ENCODE results near the gene EEF2.

The EEF2 gene

DNA sequence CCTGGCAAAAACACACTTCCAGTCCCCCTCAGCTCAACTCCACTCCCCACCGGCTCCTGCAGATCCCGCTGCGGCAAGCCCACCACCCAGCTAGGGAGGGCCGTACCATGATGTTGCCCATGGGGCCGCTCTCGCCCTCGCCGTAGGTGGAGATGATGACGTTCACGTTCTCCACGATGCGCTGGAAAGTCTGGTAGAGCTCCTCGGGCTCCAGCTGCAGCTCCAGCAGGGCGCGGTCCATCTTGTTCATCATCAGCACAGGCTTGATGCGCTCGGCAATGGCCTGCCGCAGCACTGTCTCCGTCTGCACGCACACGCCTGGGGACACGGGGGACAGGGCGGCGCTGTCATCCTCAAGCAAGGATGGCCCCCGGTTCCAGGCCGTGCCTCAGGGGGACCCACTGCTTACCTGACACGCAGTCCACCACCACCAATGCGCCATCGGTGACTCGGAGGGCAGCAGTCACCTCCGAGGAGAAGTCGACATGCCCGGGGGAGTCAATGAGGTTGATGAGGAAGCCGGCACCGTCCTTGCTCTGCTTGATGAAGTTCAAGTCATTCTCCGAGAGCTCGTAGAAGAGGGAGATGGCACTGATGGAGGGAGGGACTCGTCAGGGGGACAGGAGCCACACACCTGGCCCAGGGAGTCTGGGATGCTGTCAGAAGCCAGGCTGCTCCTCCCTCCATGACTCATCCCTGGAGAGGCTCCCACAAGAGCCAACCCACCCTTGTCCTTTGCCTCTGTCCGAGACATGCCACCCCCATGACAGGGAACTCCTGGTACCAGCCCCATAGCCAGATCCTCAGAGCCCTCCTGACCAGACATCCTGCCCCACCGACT lies 2.3 kb downstream of the EEF2 start:
- peak overlapping the region; percentile 97 for H3K27ac ChIP-seq (ENCODE audit: low read depth, low read length)
- H3K27me3 ChIP-seq (ENCODE audit: control insufficient read depth, insufficient read depth, low read length): 0 out of 2 replicates have a peak, but pooled peaks cover 3% of the 10 kb centered on the region
- peak overlapping the region; percentile 98; the same call in 1 of the 2 replicates for H3K9ac ChIP-seq (ENCODE audit: low read depth, low read length)
- peaks cover 23% of the 10 kb centered on the region for H3K4me1 ChIP-seq (ENCODE audit: control insufficient read depth, insufficient read depth, low read length)
- peaks cover 67% of the 10 kb centered on the region for H3K36me3 ChIP-seq (ENCODE audit: control insufficient read depth, insufficient read depth, low read length)
- peak overlapping the region; percentile 96; the same call in 1 of the 2 replicates for H3K4me3 ChIP-seq (ENCODE audit: low read depth, low read length)
- H3K9me3 ChIP-seq (ENCODE audit: control insufficient read depth, insufficient read depth, low read length): no peaks in the 10 kb centered on the region

GRCh38 chr19:3981736-3982681 lies 3.3 kb downstream of the EEF2 start:
- H3K4me1 ChIP-seq (ENCODE audit: control insufficient read depth, insufficient read depth, low read length): peaks cover 19% of the 10 kb centered on the region
- H3K27ac ChIP-seq (ENCODE audit: low read depth, low read length): peak overlapping the region; percentile 97
- H3K9ac ChIP-seq (ENCODE audit: low read depth, low read length): no peak overlapping the region
- 0 out of 2 replicates have a peak, but pooled peaks cover 3% of the 10 kb centered on the region for H3K27me3 ChIP-seq (ENCODE audit: control insufficient read depth, insufficient read depth, low read length)
- no peaks in the 10 kb centered on the region for H3K9me3 ChIP-seq (ENCODE audit: control insufficient read depth, insufficient read depth, low read length)
- H3K36me3 ChIP-seq (ENCODE audit: control insufficient read depth, insufficient read depth, low read length): peaks cover 76% of the 10 kb centered on the region
- H3K4me3 ChIP-seq (ENCODE audit: low read depth, low read length): no peak overlapping the region

DNA sequence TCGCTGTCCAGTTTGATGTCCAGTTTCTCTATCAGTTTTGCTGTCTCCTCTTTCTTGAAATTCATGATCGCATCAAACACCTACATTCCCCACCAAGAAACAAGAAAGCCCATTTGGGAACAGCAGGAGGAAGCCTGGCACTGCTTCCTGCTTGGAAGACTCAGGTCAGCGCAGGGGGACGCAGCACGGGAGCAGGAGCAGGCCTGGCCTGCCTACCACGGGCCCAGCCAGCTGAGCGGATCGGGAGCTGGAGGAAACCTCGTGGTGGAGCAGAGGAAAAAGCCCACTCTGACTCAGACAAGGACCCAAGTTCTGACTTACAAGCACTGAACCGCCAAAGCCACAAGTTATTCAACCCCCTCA lies 3.9 kb downstream of the EEF2 start:
- Histone ChIP-seq H3K9me3 (ENCODE audit: control insufficient read depth, insufficient read depth, low read length) (no peaks in the 10 kb centered on the region), H3K9ac (ENCODE audit: low read depth, low read length) (no peak overlapping the region), H3K27me3 (ENCODE audit: control insufficient read depth, insufficient read depth, low read length) (0 out of 2 replicates have a peak, but pooled peaks cover 3% of the 10 kb centered on the region), H3K4me3 (ENCODE audit: low read depth, low read length) (no peak overlapping the region), H3K4me1 (ENCODE audit: control insufficient read depth, insufficient read depth, low read length) (peaks cover 16% of the 10 kb centered on the region), H3K36me3 (ENCODE audit: control insufficient read depth, insufficient read depth, low read length) (peaks cover 82% of the 10 kb centered on the region), H3K27ac (ENCODE audit: low read depth, low read length) (peak overlapping the region; percentile 41)

- H3K4me1 ChIP-seq (ENCODE audit: control insufficient read depth, insufficient read depth, low read length): peaks cover 9% of the 10 kb centered on the region
- H3K27me3 ChIP-seq (ENCODE audit: control insufficient read depth, insufficient read depth, low read length): 0 out of 2 replicates have a peak, but pooled peaks cover under 1% of the 10 kb centered on the region
- H3K4me3 ChIP-seq (ENCODE audit: low read depth, low read length): no peak overlapping the region
- no peaks in the 10 kb centered on the region for H3K9me3 ChIP-seq (ENCODE audit: control insufficient read depth, insufficient read depth, low read length)
- peak overlapping the region; percentile 11 for H3K27ac ChIP-seq (ENCODE audit: low read depth, low read length)
- H3K9ac ChIP-seq (ENCODE audit: low read depth, low read length): no peak overlapping the region
- H3K36me3 ChIP-seq (ENCODE audit: control insufficient read depth, insufficient read depth, low read length): peaks cover 90% of the 10 kb centered on the region
Observed at GRCh38 chr19:3980353-3981251, 4.7 kb downstream of the EEF2 start.

DNA sequence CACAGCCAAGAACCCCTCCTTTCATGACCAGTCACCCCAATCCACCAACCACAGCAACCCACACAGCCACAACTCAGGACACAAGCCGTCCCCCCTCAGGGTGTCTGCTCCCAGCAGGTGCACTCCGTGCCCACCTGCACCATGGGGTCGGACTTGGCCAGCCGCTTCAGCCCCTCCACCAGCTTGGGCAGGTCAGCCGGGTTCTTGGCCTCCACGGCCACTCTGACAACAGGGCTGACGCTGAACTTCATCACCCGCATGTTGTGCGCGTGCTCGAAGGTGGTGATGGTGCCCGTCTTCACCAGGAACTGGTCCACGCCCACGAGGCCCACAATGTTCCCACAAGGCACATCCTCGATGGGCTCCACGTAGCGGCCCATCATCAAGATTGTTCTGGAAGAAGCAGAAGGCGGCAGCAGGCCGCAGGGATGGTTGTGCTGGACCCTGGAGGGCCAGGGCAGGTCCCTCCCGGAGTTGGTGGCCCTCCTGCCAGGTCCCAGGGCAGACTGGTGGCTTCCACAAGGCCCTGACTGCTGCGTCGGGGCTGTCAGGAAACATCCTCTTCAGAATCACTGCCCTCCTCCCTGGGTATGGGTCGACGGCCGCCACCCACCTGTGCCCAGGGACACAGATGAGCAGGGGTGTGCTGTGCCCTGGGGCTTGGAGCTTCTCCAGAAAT lies 5.5 kb downstream of the EEF2 start:
- Histone ChIP-seq H3K4me1 (ENCODE audit: control insufficient read depth, insufficient read depth, low read length) (peaks cover 7% of the 10 kb centered on the region), H3K9me3 (ENCODE audit: control insufficient read depth, insufficient read depth, low read length) (no peaks in the 10 kb centered on the region), H3K36me3 (ENCODE audit: control insufficient read depth, insufficient read depth, low read length) (peaks cover 97% of the 10 kb centered on the region), H3K4me3 (ENCODE audit: low read depth, low read length) (no peak overlapping the region), H3K9ac (ENCODE audit: low read depth, low read length) (no peak overlapping the region), H3K27me3 (ENCODE audit: control insufficient read depth, insufficient read depth, low read length) (no peaks in the 10 kb centered on the region), H3K27ac (ENCODE audit: low read depth, low read length) (peak overlapping the region; percentile 31)

GRCh38 chr19:3979289-3979673 lies 6.0 kb downstream of the EEF2 start:
- Histone ChIP-seq H3K27ac (ENCODE audit: low read depth, low read length) (peak overlapping the region; percentile 31), H3K9me3 (ENCODE audit: control insufficient read depth, insufficient read depth, low read length) (no peaks in the 10 kb centered on the region), H3K9ac (ENCODE audit: low read depth, low read length) (no peak overlapping the region), H3K4me1 (ENCODE audit: control insufficient read depth, insufficient read depth, low read length) (peaks cover 7% of the 10 kb centered on the region), H3K27me3 (ENCODE audit: control insufficient read depth, insufficient read depth, low read length) (no peaks in the 10 kb centered on the region), H3K36me3 (ENCODE audit: control insufficient read depth, insufficient read depth, low read length) (peaks cover 94% of the 10 kb centered on the region), H3K4me3 (ENCODE audit: low read depth, low read length) (no peak overlapping the region)

- no peaks in the 10 kb centered on the region for H3K9me3 ChIP-seq (ENCODE audit: control insufficient read depth, insufficient read depth, low read length)
- peaks cover 82% of the 10 kb centered on the region for H3K36me3 ChIP-seq (ENCODE audit: control insufficient read depth, insufficient read depth, low read length)
- no peaks in the 10 kb centered on the region for H3K4me1 ChIP-seq (ENCODE audit: control insufficient read depth, insufficient read depth, low read length)
- no peaks in the 10 kb centered on the region for H3K27me3 ChIP-seq (ENCODE audit: control insufficient read depth, insufficient read depth, low read length)
- H3K9ac ChIP-seq (ENCODE audit: low read depth, low read length): no peak overlapping the region
- H3K27ac ChIP-seq (ENCODE audit: low read depth, low read length): peak overlapping the region; percentile 42
- H3K4me3 ChIP-seq (ENCODE audit: low read depth, low read length): no peak overlapping the region
Observed at GRCh38 chr19:3978145-3978544, 7.1 kb downstream of the EEF2 start.

- H3K36me3 ChIP-seq (ENCODE audit: control insufficient read depth, insufficient read depth, low read length): peaks cover 79% of the 10 kb centered on the region
- H3K4me1 ChIP-seq (ENCODE audit: control insufficient read depth, insufficient read depth, low read length): no peaks in the 10 kb centered on the region
- H3K9ac ChIP-seq (ENCODE audit: low read depth, low read length): no peak overlapping the region
Observed at GRCh38 chr19:3977242-3978143, 7.8 kb downstream of the EEF2 start.

DNA sequence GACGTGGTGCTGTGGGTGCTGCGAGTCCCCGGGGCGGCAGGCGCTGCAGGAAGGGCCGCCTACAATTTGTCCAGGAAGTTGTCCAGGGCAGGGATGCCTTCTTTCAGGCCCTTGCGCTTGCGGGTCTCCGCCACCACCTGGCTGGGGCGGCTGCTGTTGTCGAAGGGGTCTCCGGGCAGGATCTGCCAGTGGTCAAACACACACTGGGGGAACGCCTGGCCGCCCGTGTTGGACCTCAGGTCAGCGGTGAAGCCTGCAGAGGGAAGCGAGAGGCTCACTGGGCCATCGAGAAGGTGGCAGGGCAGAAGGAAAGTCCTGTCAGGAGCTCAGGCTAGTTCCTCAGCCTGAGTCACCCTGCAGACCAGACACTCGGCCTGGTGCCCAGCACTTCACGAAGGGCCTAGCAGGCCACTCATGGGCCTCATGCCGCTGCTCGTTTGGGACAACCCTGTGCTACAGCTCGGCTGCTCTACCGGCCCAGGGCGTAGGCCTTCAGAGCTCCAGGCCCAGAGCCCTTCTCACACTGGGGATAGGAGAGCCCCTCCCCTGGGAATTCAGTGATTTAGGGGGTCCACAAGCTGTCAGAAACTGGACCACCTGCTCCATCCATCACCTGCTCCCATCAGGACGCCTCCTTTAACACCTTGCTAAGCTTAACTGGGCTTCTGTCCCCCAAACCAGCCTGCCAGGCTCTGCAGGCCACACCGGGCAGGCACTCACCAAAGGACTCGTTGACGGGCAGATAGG lies 8.6 kb downstream of the EEF2 start:
- Histone ChIP-seq H3K4me1 (ENCODE audit: control insufficient read depth, insufficient read depth, low read length) (no peaks in the 10 kb centered on the region), H3K9me3 (ENCODE audit: control insufficient read depth, insufficient read depth, low read length) (no peaks in the 10 kb centered on the region), H3K27me3 (ENCODE audit: control insufficient read depth, insufficient read depth, low read length) (no peaks in the 10 kb centered on the region), H3K4me3 (ENCODE audit: low read depth, low read length) (no peak overlapping the region), H3K9ac (ENCODE audit: low read depth, low read length) (no peak overlapping the region), H3K36me3 (ENCODE audit: control insufficient read depth, insufficient read depth, low read length) (peaks cover 73% of the 10 kb centered on the region), H3K27ac (ENCODE audit: low read depth, low read length) (peak overlapping the region; percentile 42)

More at GRCh38 chr19:3977242-3978143, 7.8 kb downstream of the EEF2 start:
- Histone ChIP-seq H3K9me3 (ENCODE audit: control insufficient read depth, insufficient read depth, low read length) (no peaks in the 10 kb centered on the region), H3K27me3 (ENCODE audit: control insufficient read depth, insufficient read depth, low read length) (no peaks in the 10 kb centered on the region), H3K4me3 (ENCODE audit: low read depth, low read length) (no peak overlapping the region), H3K27ac (ENCODE audit: low read depth, low read length) (peak overlapping the region; percentile 42)
